ENCODE data around the gene SLC12A8. TPM values are rescaled to one million over a fixed set of nuclear protein-coding genes. Genes with fewer than 3 reads are reported as not detected.

Gene SLC12A8
- total RNA-seq, 4 donors from 2014 or later = 5.4 to 10.5 (median 6.8) TPM

DNA sequence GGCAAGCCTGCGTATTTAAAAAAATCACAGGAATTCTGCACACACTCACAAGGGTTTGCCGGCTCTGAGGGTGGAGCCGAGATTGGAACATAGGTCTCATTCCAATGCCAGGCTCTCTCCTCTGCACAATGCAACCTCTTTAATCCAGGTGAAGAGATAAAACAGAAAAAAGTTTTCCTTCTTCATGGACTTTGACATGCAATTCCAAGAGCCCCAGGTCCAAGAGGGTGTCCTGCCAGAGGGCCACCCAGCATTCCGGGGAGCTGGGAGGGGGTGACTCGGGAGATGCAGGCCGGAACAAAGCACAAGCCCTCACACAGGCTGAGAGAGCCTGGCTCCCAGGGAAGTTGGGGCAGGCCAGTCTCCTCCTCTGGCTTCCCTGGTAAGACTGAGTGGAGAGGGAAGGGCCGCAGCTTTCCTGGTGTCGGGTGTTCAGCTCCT lies 6.7 kb upstream of the SLC12A8 start:
- WGBS, 2 donors (ENCODE audit: low coverage in 1 of 2) = 50 to 51% methylated on average over 1 to 8 of the region's 8 CpGs
- Histone ChIP-seq H3K36me3 (no peaks in the 10 kb centered on the region), H3K27ac (peak overlapping the region in 2 of 4 donors; percentile 14 to 47), H3K9me3 (no peaks in the 10 kb centered on the region), H3K27me3 (no peaks in the 10 kb centered on the region), H3K4me3 (no peak overlapping the region), H3K4me1 (peaks cover 0 to 7% (median 2%) of the 10 kb centered on the region in 4 donors)
- TF ChIP-seq, protein P1, sequence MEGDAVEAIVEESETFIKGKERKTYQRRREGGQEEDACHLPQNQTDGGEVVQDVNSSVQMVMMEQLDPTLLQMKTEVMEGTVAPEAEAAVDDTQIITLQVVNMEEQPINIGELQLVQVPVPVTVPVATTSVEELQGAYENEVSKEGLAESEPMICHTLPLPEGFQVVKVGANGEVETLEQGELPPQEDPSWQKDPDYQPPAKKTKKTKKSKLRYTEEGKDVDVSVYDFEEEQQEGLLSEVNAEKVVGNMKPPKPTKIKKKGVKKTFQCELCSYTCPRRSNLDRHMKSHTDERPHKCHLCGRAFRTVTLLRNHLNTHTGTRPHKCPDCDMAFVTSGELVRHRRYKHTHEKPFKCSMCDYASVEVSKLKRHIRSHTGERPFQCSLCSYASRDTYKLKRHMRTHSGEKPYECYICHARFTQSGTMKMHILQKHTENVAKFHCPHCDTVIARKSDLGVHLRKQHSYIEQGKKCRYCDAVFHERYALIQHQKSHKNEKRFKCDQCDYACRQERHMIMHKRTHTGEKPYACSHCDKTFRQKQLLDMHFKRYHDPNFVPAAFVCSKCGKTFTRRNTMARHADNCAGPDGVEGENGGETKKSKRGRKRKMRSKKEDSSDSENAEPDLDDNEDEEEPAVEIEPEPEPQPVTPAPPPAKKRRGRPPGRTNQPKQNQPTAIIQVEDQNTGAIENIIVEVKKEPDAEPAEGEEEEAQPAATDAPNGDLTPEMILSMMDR (IDR thresholded peaks at IDR 0.05) = no peak
- TF ChIP-seq POLR2A (IDR thresholded peaks at IDR 0.05) = peak; percentile 18
- in situ Hi-C loops (cut with MboI; ENCODE audit: low pct_ligation_motif_present in 1 of 4, low pct_unique_long_range_greater_than_20kb in 1 of 4, low sequenced_read_pairs in 3 of 4) = no loop called here
- DNase-seq = no peak
- intact Hi-C loops (cut with DNase I; ENCODE audit: low total_unique reads) = no loop called here

- no peak overlapping the region for H3K27ac ChIP-seq
- peaks cover 26% of the 10 kb centered on the region for H3K27me3 ChIP-seq
- H3K36me3 ChIP-seq = no peaks in the 10 kb centered on the region
- DNase-seq = no peak
- no peak overlapping the region for H3K4me3 ChIP-seq
- TF ChIP-seq EP300 (IDR thresholded peaks at IDR 0.05; ENCODE audit: low read depth) (no peak), POLR2AphosphoS5 (IDR thresholded peaks at IDR 0.05) (no peak), POLR2A (IDR thresholded peaks at IDR 0.05) (no peak)
- TF ChIP-seq, protein P1 (IDR thresholded peaks at IDR 0.05) = no peak
- WGBS, 2 donors (ENCODE audit: low coverage in 1 of 2) = 44 to 63% methylated on average over 3 of the region's 3 CpGs
- peaks cover 9 to 23% (median 16%) of the 10 kb centered on the region in 4 donors for H3K4me1 ChIP-seq
- no peaks in the 10 kb centered on the region for H3K9me3 ChIP-seq
- in situ Hi-C loops (cut with MboI; ENCODE audit: low pct_ligation_motif_present in 1 of 4, low pct_unique_long_range_greater_than_20kb in 1 of 4, low sequenced_read_pairs in 3 of 4) = no loop called here
- intact Hi-C loops (cut with DNase I; ENCODE audit: low total_unique reads) = no loop called here
Observed at GRCh38 chr3:125214738-125215137, 2.2 kb upstream of the SLC12A8 start.

DNA sequence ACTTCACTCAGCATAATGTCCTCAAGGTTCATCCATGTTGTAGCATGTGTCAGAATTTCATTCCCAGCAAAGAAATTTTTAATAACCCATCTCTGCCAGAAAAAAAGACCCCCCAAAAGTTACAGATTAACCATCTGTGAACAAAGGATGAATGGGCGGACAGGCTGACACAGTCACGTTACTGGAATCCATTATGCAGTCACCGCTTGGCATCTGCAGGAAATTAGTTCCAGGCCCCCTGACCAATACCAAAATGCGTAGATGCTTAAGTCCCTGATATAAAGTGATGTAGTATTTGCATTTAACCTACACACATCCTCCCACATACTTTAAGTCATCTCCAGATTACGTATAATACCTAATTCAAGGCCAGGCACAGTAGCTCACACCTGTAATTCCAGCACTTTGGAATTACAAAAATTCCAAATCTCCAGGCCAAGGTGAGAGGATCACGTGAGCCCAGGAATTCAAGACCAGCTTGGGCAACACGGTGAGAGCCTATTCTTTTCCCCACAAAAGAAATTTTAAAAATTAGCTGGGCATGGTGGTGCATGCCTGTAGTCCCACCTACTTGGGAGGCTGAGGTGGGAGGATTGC lies 1.5 kb upstream of the SLC12A8 start:
- DNase-seq = no peak
- intact Hi-C loops (cut with DNase I; ENCODE audit: low total_unique reads) (no loop called here), in situ Hi-C loops (cut with MboI; ENCODE audit: low pct_ligation_motif_present in 1 of 4, low pct_unique_long_range_greater_than_20kb in 1 of 4, low sequenced_read_pairs in 3 of 4) (no loop called here)
- Histone ChIP-seq H3K9me3 (no peaks in the 10 kb centered on the region), H3K36me3 (no peaks in the 10 kb centered on the region), H3K27me3 (peaks cover 26% of the 10 kb centered on the region), H3K4me1 (peaks cover 9 to 20% (median 15%) of the 10 kb centered on the region in 4 donors), H3K4me3 (no peak overlapping the region), H3K27ac (no peak overlapping the region)
- no peak for TF ChIP-seq POLR2A (IDR thresholded peaks at IDR 0.05)
- no peak for TF ChIP-seq POLR2AphosphoS5 (IDR thresholded peaks at IDR 0.05)
- TF ChIP-seq EP300 (IDR thresholded peaks at IDR 0.05; ENCODE audit: low read depth) = no peak
- TF ChIP-seq, protein P1 (IDR thresholded peaks at IDR 0.05) = no peak
- WGBS, 2 donors (ENCODE audit: low coverage in 1 of 2) = 86 to 88% methylated on average over 5 to 7 of the region's 7 CpGs

DNA sequence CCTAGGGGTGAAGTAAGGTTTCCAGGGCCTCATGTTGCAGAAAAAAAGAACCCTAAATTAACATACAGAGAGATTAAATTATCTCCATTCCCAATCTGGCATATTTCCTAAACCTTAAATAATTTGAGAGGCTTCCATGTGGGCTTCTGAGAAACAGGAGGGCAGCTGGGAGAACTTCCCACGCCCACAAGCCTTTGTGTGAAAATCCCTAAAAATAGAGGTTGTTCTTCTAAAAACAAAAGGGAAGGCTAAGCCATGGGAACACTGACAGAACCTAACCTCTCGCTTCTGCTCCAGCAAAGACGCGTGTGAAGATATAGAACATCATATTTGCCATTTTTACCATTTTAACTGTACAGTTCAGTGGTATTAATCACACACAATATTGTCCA lies 812 bp upstream of the SLC12A8 start:
- Histone ChIP-seq H3K36me3 (no peaks in the 10 kb centered on the region), H3K9me3 (no peaks in the 10 kb centered on the region), H3K27me3 (peaks cover 26% of the 10 kb centered on the region), H3K4me1 (peaks cover 9 to 18% (median 13%) of the 10 kb centered on the region in 4 donors), H3K27ac (no peak overlapping the region), H3K4me3 (no peak overlapping the region)
- no peak for TF ChIP-seq POLR2AphosphoS5 (IDR thresholded peaks at IDR 0.05)
- TF ChIP-seq POLR2A (IDR thresholded peaks at IDR 0.05) = no peak
- TF ChIP-seq, protein P1 (IDR thresholded peaks at IDR 0.05) = no peak
- no peak for TF ChIP-seq EP300 (IDR thresholded peaks at IDR 0.05; ENCODE audit: low read depth)
- intact Hi-C loops (cut with DNase I; ENCODE audit: low total_unique reads) (no loop called here), in situ Hi-C loops (cut with MboI; ENCODE audit: low pct_ligation_motif_present in 1 of 4, low pct_unique_long_range_greater_than_20kb in 1 of 4, low sequenced_read_pairs in 3 of 4) (no loop called here)
- no peak for DNase-seq
- 90 to 93% methylated on average over 4 of the region's 4 CpGs for WGBS, 2 donors (ENCODE audit: low coverage in 1 of 2)
